Skeletal muscle satellite cell (primary cell): Measurements from ENCODE around the gene SPEG. TPM values are rescaled to one million over a fixed set of nuclear protein-coding genes. Genes with fewer than 3 reads are reported as not detected.
"Not testable (repeated sequence)": the region's sequence is repeated elsewhere in the genome, so short reads cannot be mapped to it uniquely, and the experiment has no call there.

Experiments
- H3K27me3 ChIP-seq: 2 replicates; pipeline ENCODE4 v1.7.0; 2013; ENCODE audit warnings: low read length; ENCODE audit not compliant: control insufficient read depth, insufficient read depth
- H3K36me3 ChIP-seq: 2 replicates; pipeline ENCODE4 v1.7.0; 2013; ENCODE audit warnings: mild to moderate bottlenecking, control low read depth, low read length; ENCODE audit not compliant: insufficient read depth
- H3K4me1 ChIP-seq: 2 replicates; pipeline ENCODE4 v1.7.0; 2013; ENCODE audit warnings: low read length; ENCODE audit not compliant: control insufficient read depth, insufficient read depth
- H3K4me2 ChIP-seq: 2 replicates; pipeline ENCODE4 v1.7.0; 2013; ENCODE audit warnings: mild to moderate bottlenecking, low read length
- H3K4me3 ChIP-seq: 2 replicates; pipeline ENCODE4 v1.7.0; 2013; ENCODE audit warnings: low read length
- H3K9ac ChIP-seq: 2 replicates; pipeline ENCODE4 v1.7.0; 2013; ENCODE audit warnings: mild to moderate bottlenecking, low read depth, low read length, moderate library complexity
- H3K9me3 ChIP-seq: replicated peaks from 2 replicates; pipeline ENCODE4 v1.7.0; 2013; ENCODE audit warnings: mild to moderate bottlenecking, control low read depth, low read length
- total RNA-seq: library from RNA; depleted of rRNA; stranded (reverse); fragments of >200 nt; gene quantifications from 2 replicates; pipeline ENCODE4 v1.2.3, GENCODE V29; 2012; rRNA removed

SPEG gene
- 9.6 and 11.4 TPM in 2 replicates for total RNA-seq

DNA sequence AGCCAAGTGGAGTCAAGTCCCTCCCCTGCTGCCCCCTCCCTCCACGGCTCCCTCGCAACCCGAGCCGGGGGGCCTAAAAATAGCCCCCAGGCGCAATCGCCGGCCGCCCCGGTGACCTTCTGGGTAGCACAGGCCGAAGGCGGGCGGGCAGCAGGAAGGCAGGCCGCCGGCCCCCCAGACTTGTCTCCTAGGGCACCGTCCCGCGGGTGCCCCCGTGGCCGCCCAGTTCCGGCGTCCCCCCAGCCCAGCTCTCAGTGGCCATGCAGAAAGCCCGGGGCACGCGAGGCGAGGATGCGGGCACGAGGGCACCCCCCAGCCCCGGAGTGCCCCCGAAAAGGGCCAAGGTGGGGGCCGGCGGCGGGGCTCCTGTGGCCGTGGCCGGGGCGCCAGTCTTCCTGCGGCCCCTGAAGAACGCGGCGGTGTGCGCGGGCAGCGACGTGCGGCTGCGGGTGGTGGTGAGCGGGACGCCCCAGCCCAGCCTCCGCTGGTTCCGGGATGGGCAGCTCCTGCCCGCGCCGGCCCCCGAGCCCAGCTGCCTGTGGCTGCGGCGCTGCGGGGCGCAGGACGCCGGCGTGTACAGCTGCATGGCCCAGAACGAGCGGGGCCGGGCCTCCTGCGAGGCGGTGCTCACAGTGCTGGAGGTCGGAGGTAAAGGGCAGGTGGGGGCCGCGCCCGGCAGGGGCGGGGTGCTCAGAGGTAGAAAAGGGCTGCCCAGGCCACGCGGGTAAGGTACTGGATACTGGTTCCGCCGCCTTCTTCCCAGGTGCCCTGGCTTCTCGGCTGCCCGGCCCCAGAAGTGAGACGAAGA is at the start of gene SPEG:
Gene SPEG, plus strand, starts transcription at position 126 of the 808 bp plus-strand sequence. Its CDS starts 135 bp downstream, at position 261.
- H3K36me3 ChIP-seq = no peaks in the 10 kb centered on the region
- no peaks in the 10 kb centered on the region for H3K9me3 ChIP-seq
- peaks cover 23% of the 10 kb centered on the region for H3K4me1 ChIP-seq
- H3K27me3 ChIP-seq = peaks cover 8% of the 10 kb centered on the region
- H3K4me3 ChIP-seq = peak within 1 kb of the TSS; percentile 40
- no peak within 1 kb of the TSS for H3K9ac ChIP-seq
- peak within 1 kb of the TSS; percentile 67 for H3K4me2 ChIP-seq

DNA sequence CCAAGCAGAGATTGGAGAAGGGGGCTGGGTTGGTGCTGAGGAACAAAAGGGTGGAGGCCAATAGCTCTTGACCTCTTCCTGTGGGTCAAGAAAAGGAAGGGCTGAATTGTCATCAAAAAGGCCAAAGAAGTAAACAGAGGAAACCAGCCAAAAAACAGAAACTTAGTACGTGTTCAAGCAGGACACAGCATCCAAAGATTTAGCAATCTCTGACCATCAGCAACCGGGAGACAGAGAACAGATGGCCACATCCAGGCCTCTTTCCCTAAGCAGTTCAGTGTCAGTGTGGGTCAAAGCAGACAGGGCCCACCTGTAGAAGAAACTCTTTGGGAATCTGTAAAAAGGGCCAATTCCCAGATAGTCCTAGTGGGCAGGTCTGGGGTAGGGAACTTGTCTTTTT is 49.8 kb upstream of the SPEG start:
- no peaks in the 10 kb centered on the region for H3K27me3 ChIP-seq
- H3K4me2 ChIP-seq = no peak overlapping the region
- H3K9me3 ChIP-seq = no peaks in the 10 kb centered on the region
- no peak overlapping the region for H3K4me3 ChIP-seq
- H3K9ac ChIP-seq = no peak overlapping the region
- H3K36me3 ChIP-seq = peaks cover 62% of the 10 kb centered on the region
- H3K4me1 ChIP-seq = peaks cover 12% of the 10 kb centered on the region

DNA sequence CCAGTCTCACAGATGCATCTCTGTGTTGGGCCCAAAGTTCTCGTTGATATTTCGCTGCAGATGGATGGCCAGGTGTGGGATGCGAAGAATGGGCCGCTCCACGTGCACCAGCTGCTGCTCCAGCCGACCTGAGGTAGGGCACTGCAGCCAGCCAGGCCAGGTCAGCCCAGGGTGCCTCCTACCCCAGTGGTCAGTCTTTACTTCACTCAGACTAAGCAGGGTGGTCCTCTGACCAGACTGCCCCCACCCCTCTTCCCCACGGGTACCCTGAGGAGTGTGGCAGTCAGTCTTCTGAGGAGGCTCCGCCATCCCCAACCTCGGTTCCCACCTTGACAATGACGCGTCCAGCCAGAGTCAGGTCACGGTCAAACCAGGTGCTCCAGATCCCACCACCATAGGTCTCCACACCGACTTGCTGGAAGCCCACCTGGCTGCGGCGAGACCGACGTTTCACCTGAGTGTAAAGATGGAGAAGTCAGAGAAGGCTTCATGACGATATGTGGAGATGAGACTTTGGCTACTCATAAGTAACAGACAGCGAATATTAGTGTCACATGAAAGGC is 48.6 kb upstream of the SPEG start:
- Histone ChIP-seq H3K4me2 (peak overlapping the region; percentile 99), H3K27me3 (peaks cover under 1% of the 10 kb centered on the region), H3K4me3 (no peak overlapping the region), H3K36me3 (peaks cover 53% of the 10 kb centered on the region), H3K9ac (no peak overlapping the region), H3K4me1 (peaks cover 12% of the 10 kb centered on the region), H3K9me3 (no peaks in the 10 kb centered on the region)

DNA sequence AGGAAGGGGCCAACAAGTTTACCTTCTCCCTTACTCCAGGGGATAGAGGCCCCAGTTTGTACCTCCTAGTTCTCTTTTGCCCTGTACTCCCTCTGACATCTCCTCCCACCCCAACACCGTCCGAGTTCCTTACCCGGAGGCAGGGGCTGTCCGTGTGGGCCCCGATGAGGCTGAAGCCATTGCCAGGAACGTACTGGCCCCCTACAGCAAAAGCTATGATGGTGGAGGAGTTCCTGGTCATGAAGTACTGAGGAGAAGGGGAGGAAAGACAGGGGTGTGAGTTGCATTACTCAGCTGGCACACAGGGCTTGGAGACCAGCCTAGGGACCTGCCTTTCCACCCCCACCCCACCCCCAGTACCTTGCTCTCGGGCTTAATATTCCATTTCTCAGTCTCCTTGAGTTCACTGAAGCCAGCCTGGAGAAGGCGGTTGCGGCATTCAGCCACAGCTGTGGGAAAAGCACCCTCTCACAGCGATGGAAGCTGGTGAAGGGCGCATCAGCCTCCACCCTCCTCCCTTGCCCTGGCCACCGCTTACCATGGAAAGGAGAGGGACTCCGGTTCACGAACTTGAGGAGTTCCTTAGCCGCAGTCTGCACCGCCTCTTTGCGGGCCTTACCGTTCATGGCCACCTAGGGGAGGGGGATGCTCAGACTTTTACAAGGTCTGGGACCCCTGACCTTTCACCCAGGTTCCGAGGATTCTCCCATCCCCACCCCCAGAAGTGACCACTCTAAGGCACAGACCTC is 47.9 kb upstream of the SPEG start:
- H3K9me3 ChIP-seq = no peaks in the 10 kb centered on the region
- peak overlapping the region; percentile 99 for H3K4me2 ChIP-seq
- peaks cover 12% of the 10 kb centered on the region for H3K4me1 ChIP-seq
- peaks cover 47% of the 10 kb centered on the region for H3K36me3 ChIP-seq
- H3K9ac ChIP-seq = peak overlapping the region; percentile 96
- peaks cover 3% of the 10 kb centered on the region for H3K27me3 ChIP-seq
- peak overlapping the region; percentile 97 for H3K4me3 ChIP-seq

DNA sequence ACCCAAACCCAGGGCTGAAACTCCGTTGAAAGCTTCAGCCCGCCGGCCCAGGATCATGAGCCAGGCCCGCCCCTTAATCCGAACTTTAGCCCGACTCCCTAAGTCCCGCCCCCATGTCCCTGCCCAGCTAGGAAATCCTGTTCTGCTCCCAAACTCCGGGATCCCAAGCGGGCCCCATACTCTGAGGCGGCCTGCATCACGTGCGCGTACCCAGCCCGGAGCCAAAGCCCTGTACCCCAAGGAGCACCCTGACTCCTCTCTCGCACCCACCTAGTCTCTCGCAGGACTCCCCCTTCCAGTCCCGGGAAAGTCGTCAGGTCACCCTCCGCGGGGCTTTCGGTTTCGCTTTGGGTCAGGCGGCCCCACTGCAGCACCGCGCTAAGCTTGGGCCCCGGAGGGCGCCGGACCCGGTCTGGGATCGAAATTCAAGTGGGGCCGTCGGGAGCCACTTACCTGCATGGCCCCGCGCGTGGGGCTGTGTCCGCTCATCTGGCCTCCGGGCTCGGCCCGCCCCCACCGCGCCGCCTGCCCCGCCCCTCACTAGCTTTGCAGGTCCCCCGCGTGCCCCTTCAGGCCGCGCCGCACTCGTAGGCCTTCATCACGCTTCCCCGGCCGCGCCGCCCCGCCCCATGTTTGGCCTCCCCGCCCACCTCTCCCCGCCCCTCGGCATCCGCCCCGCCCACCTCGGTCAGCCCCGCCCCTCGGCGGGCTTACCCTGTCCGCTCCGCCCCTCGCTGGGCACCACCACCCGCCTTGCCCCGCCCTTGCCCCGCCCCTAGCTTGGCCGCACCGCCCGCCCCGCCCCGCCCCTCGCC is 47.1 kb upstream of the SPEG start, which contains the start of gene DNPEP:
Gene DNPEP, minus strand, starts transcription at position 607 of the 815 bp plus-strand sequence. Its CDS starts 118 bp downstream, at position 489.
- no peaks in the 10 kb centered on the region for H3K9me3 ChIP-seq
- H3K27me3 ChIP-seq = peaks cover 3% of the 10 kb centered on the region
- peak within 1 kb of the TSS; percentile 97 for H3K4me3 ChIP-seq
- H3K36me3 ChIP-seq = peaks cover 39% of the 10 kb centered on the region
- peak within 1 kb of the TSS; percentile 99 for H3K4me2 ChIP-seq
- H3K9ac ChIP-seq = peak within 1 kb of the TSS; percentile 96
- peaks cover 12% of the 10 kb centered on the region for H3K4me1 ChIP-seq

DNA sequence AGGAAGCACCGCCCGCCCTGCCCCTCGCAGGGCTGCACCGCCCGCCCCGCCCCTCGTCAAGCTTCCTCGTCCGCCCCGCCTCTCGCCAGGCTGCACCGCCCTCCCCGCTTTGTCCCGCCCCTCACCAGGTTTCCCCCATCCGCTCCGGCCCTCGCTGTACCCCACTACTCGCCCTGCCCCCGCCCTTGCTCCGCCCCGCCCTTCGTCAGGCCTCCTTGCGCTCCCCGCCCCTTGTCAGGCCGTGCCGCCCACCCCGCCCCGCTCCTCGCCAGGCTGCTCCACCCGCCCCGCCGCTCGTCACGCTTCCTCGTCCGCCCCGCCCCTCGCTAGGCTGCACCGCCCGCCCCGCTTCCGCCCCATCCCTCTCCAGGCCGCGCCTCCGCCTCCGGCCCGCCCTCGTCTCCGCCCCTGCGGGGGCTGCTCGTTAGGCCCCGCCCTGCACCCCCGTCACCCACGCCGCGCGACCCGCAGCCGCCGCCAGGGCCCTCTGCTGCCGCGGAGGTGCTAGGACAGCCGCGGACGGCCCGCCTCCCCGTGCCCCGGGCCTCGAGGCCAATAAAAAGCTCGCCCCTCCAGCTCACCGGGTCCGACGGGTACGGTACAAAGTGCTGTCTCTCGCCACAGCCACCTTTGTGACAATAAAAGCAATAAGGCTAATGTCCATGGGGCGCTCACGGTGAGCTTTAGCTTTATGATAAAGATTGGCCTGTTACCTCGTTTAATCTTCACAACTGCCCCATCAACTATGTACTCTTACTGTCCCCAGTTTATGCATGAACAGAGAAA is 46.3 kb upstream of the SPEG start:
- Histone ChIP-seq H3K27me3 (peaks cover 3% of the 10 kb centered on the region), H3K4me1 (peaks cover 12% of the 10 kb centered on the region), H3K9me3 (no peaks in the 10 kb centered on the region), H3K9ac (peak overlapping the region; percentile 64), H3K36me3 (peaks cover 31% of the 10 kb centered on the region), H3K4me3 (peak overlapping the region; percentile 67), H3K4me2 (peak overlapping the region; percentile 82)

DNA sequence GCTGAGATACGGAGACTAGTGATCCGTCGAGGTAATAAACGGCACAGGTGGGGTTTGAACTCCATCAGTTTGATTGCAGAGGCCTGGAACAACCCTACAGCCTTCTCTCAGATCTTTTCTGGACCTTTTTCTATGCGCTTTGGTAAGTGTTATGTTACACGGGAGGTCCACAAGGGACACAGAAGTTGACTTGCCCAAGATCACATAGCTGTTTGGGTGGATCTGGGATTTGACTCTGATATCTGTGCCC is 45.8 kb upstream of the SPEG start:
- Histone ChIP-seq H3K4me3 (peak overlapping the region; percentile 67), H3K4me2 (peak overlapping the region; percentile 82), H3K4me1 (peaks cover 12% of the 10 kb centered on the region), H3K9me3 (no peaks in the 10 kb centered on the region), H3K36me3 (peaks cover 26% of the 10 kb centered on the region), H3K9ac (peak overlapping the region; percentile 64), H3K27me3 (peaks cover 3% of the 10 kb centered on the region)

DNA sequence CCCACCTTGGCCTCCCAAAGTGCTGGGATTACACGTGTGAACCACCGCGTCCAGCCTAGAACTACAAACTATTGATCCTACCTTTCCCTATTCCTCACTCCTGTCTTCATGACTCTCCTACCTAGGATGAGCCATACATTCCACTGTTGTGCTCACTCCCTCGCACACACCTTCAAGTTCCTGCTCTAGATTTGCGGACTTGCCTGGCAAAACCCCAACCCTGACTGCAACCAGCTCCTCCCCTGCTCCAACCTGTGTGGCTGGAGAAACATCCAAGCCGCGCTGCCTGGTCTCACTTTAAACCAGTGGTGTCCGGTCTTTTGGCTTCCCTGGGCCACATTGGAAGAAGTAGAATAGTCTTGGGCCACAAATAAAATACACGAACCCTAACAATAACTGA is 41.9 kb upstream of the SPEG start:
- H3K4me1 ChIP-seq = peaks cover 14% of the 10 kb centered on the region
- no peak overlapping the region for H3K9ac ChIP-seq
- no peaks in the 10 kb centered on the region for H3K9me3 ChIP-seq
- H3K4me3 ChIP-seq = no peak overlapping the region
- H3K27me3 ChIP-seq = peaks cover 3% of the 10 kb centered on the region
- H3K4me2 ChIP-seq = no peak overlapping the region
- H3K36me3 ChIP-seq = no peaks in the 10 kb centered on the region

DNA sequence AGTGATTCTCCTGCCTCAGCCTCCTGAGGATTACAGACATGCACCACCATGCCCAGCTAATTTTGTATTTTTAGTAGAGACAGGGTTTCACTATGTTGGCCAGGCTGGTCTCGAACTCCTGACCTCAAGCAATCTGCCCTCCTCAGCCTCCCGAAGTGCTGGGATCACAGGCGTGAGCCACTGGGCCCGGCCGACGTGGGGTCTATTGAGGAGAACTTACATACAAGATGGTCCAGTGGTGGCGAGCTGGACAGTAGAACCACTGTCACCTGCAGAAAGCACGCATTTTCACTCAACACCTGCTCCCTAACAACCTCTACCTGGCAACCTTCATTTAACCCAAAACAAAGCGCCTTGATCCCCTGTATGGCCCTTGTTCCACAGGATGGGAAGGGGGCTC is 39.6 kb upstream of the SPEG start:
- H3K9ac ChIP-seq, H3K9me3 ChIP-seq, H3K4me3 ChIP-seq, H3K36me3 ChIP-seq, H3K27me3 ChIP-seq, H3K4me2 ChIP-seq: not testable (repeated sequence)
- peaks cover 21% of the 10 kb centered on the region for H3K4me1 ChIP-seq

DNA sequence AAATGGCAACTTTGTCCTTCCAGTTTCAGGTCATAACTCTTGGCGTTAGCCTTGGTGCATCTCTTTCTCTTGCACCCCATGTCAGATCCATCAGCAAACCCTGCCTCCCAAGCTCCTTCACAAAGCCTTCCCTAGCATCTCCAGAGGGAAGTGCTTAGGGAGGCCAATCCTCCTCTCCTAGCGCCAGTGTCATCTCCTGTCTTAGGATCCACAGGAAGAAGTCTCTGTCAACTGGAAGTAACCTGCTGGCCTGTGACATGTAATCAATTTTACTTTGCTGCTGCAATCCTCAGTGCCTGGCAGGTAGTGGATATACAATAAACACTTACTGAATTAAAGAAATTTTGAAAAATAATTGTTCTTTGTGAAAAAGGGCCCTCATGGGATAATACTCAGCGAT is 39.0 kb upstream of the SPEG start:
- Histone ChIP-seq H3K4me2 (no peak overlapping the region), H3K4me3 (no peak overlapping the region), H3K9ac (no peak overlapping the region), H3K27me3 (peaks cover 3% of the 10 kb centered on the region), H3K9me3 (no peaks in the 10 kb centered on the region), H3K4me1 (peaks cover 21% of the 10 kb centered on the region), H3K36me3 (no peaks in the 10 kb centered on the region)
